ENCODE data around the gene STIL.
"Not testable (repeated sequence)": the region's sequence is repeated elsewhere in the genome, so short reads cannot be mapped to it uniquely, and the experiment has no call there.

STIL gene

GRCh38 chr1:47317841-47318240 lies 3.9 kb upstream of the STIL start:
- no peak overlapping the region for H3K27ac ChIP-seq
- TF ChIP-seq ZFX (IDR thresholded peaks at IDR 0.05): no peak
- TF ChIP-seq CTCF (conservative IDR thresholded peaks at IDR 0.05): no peak

GRCh38 chr1:47309427-47309826 lies 4.5 kb downstream of the STIL start:
- TF ChIP-seq CTCF (conservative IDR thresholded peaks at IDR 0.05) (no peak), ZFX (IDR thresholded peaks at IDR 0.05) (no peak)
- H3K27ac ChIP-seq: no peak overlapping the region

GRCh38 chr1:47302472-47302871 lies 11.5 kb downstream of the STIL start:
- TF ChIP-seq ZFX (IDR thresholded peaks at IDR 0.05) (no peak), CTCF (conservative IDR thresholded peaks at IDR 0.05) (no peak)
- H3K27ac ChIP-seq: no peak overlapping the region

GRCh38 chr1:47298025-47298699 lies 15.8 kb downstream of the STIL start:
- no peak overlapping the region for H3K27ac ChIP-seq
- TF ChIP-seq CTCF (conservative IDR thresholded peaks at IDR 0.05): no peak
- TF ChIP-seq ZFX (IDR thresholded peaks at IDR 0.05): no peak

- TF ChIP-seq ZFX (IDR thresholded peaks at IDR 0.05) (no peak), CTCF (conservative IDR thresholded peaks at IDR 0.05) (no peak)
- H3K27ac ChIP-seq: no peak overlapping the region
Measured at GRCh38 chr1:47295579-47295978, 18.4 kb downstream of the STIL start.

- H3K27ac ChIP-seq: not testable (repeated sequence)
Measured at GRCh38 chr1:47294863-47295262, 19.1 kb downstream of the STIL start.

- H3K27ac ChIP-seq: not testable (repeated sequence)
Measured at GRCh38 chr1:47288116-47288515, 25.8 kb downstream of the STIL start.

- TF ChIP-seq CTCF (conservative IDR thresholded peaks at IDR 0.05) (no peak), ZFX (IDR thresholded peaks at IDR 0.05) (no peak)
- no peak overlapping the region for H3K27ac ChIP-seq
Measured at GRCh38 chr1:47280142-47280541, 33.8 kb downstream of the STIL start.

All from C4-2B (cell line).